ENCODE data around the gene ACLY. TPM values are rescaled to one million over a fixed set of nuclear protein-coding genes. Genes with fewer than 3 reads are reported as not detected.

Gene ACLY
- total RNA-seq (2021) (312 to 350 TPM (median 316 TPM) in 3 replicates), Bru-seq, nascent RNA (percentile 86 among the genes with signal in this experiment)
- long read RNA-seq, experiment 1, full-length matches to known transcripts = 1,190 of 1,709 reads
- long read RNA-seq, experiment 1, partial matches to known transcripts = 351 of 1,709 reads
- long read RNA-seq, experiment 1, other reads (novel, unspliced or antisense) = 168 of 1,709 reads
- long read RNA-seq, experiment 2, full-length matches to known transcripts = 44 of 301 reads
- long read RNA-seq, experiment 2, partial matches to known transcripts = 121 of 301 reads
- long read RNA-seq, experiment 2, other reads (novel, unspliced or antisense) = 136 of 301 reads
- long read RNA-seq, experiment 3, full-length matches to known transcripts = 5 of 19 reads
- long read RNA-seq, experiment 3, partial matches to known transcripts = 10 of 19 reads
- long read RNA-seq, experiment 3, other reads (novel, unspliced or antisense) = 4 of 19 reads

GRCh38 chr17:41918314-41919164 is at the start of gene ACLY:
TSS of gene ACLY (minus strand) at chr17:41918951. CDS start at chr17:41913873, 5,078 bp downstream.
- Mint-ChIP-seq H3K27ac (peak within 1 kb of the TSS; percentile 96), H3K4me3 (peak within 1 kb of the TSS; percentile 84), H3K36me3 (peaks cover 4% of the 10 kb centered on the region), H3K27me3 (ENCODE audit: low read depth) (no peaks in the 10 kb centered on the region), H3K9me3 (no peaks in the 10 kb centered on the region), H3K4me1 (peaks cover 51% of the 10 kb centered on the region)
- ATAC-seq (peak; percentile 89), DNase-seq (ENCODE audit: low spot score) (peak; percentile 99)
- CTCF ChIA-PET = interaction anchor here (0.6 to 8.6 kb wide), 12 partner anchors 12 to 530 kb away, joined by 3 to 134 read pairs (median 4); partner anchors contain the start of genes JUP, KCNH4 and ODAD4
- POLR2A ChIA-PET = interaction anchor here (0.5 to 2.6 kb wide), 11 partner anchors 10 to 185 kb away, joined by 3 to 14 read pairs (median 4); partner anchors contain the start of genes DNAJC7, KLHL11 and ODAD4
- TF ChIP-seq FOXP1 (CRISPR knock-in tag; IDR thresholded peaks at IDR 0.05; ENCODE audit: borderline replicate concordance) (no peak; the same call in 1 of the 2 replicates), ZNF423 (CRISPR knock-in tag; IDR thresholded peaks at IDR 0.05) (0 out of 2 replicates have a peak, but pooled peaks have one; percentile 13), PREB (CRISPR knock-in tag; IDR thresholded peaks at IDR 0.05; ENCODE audit: borderline replicate concordance) (peak; percentile 62; the same call in 1 of the 2 replicates), IRF1 (CRISPR knock-in tag; IDR thresholded peaks at IDR 0.05) (0 out of 2 replicates have a peak, but pooled peaks have one; percentile 26), JUN (CRISPR knock-in tag; IDR thresholded peaks at IDR 0.05) (0 out of 2 replicates have a peak, but pooled peaks have one; percentile 7), GTF2I (CRISPR knock-in tag; conservative IDR thresholded peaks at IDR 0.05) (0 out of 2 replicates have a peak, but pooled peaks have one; percentile 9), MAX (CRISPR knock-in tag; IDR thresholded peaks at IDR 0.05) (peak; percentile 49; the same call in 1 of the 2 replicates), KAT7 (CRISPR knock-in tag; IDR thresholded peaks at IDR 0.05; ENCODE audit: borderline replicate concordance) (no peak), TEAD1 (CRISPR knock-in tag; IDR thresholded peaks at IDR 0.05) (peak; percentile 21; the same call in 1 of the 2 replicates), NFYB (CRISPR knock-in tag; conservative IDR thresholded peaks at IDR 0.05; ENCODE audit: low read depth) (peak; percentile 54; the same call in 1 of the 2 replicates), SP1 (CRISPR knock-in tag; conservative IDR thresholded peaks at IDR 0.05) (peak; percentile 98), ZNF121 (CRISPR knock-in tag; IDR thresholded peaks at IDR 0.05) (0 out of 2 replicates have a peak, but pooled peaks have one; percentile 28), ZNF281 (CRISPR knock-in tag; IDR thresholded peaks at IDR 0.05) (no peak), SMAD3 (CRISPR knock-in tag; IDR thresholded peaks at IDR 0.05; ENCODE audit: borderline replicate concordance) (peak; percentile 73; the same call in 1 of the 2 replicates), FOXP4 (CRISPR knock-in tag; IDR thresholded peaks at IDR 0.05) (peak; percentile 41; the same call in 1 of the 2 replicates), ZNF416 (CRISPR knock-in tag; IDR thresholded peaks at IDR 0.05) (0 out of 2 replicates have a peak, but pooled peaks have one; percentile 38), USF2 (CRISPR knock-in tag; IDR thresholded peaks at IDR 0.05) (peak; percentile 68; the same call in 1 of the 2 replicates), IRF2 (CRISPR knock-in tag; IDR thresholded peaks at IDR 0.05; ENCODE audit: borderline replicate concordance, low read depth) (no peak), ARID4B (CRISPR knock-in tag; IDR thresholded peaks at IDR 0.05; ENCODE audit: borderline replicate concordance) (peak; percentile 91; the same call in 1 of the 2 replicates)
